DND-41 (cell line): ENCODE data around the gene OSR1.

Experiments
- CTCF ChIP-seq: IDR thresholded peaks from 2 replicates; pipeline ENCODE4 v1.5.1; 2012; ENCODE audit warnings: borderline replicate concordance, low read length, moderate library complexity, mild to moderate bottlenecking; ENCODE audit not compliant: poor library complexity, severe bottlenecking; ENCODE audit errors: extremely low read depth
- EZH2 ChIP-seq: IDR thresholded peaks from 3 replicates; pipeline ENCODE4 v1.6.1; 2012; ENCODE audit warnings: borderline replicate concordance, low read depth, mild to moderate bottlenecking, moderate library complexity, low read length, inconsistent platforms; ENCODE audit not compliant: severe bottlenecking

- TF ChIP-seq CTCF (no peak), EZH2 (no peak)
Observed at GRCh38 chr2:19332503-19332902, 25.9 kb downstream of the OSR1 start.
